ENCODE data around the gene ABO.
"Not testable (repeated sequence)": the region's sequence is repeated elsewhere in the genome, so short reads cannot be mapped to it uniquely, and the experiment has no call there.

The ABO gene

DNA sequence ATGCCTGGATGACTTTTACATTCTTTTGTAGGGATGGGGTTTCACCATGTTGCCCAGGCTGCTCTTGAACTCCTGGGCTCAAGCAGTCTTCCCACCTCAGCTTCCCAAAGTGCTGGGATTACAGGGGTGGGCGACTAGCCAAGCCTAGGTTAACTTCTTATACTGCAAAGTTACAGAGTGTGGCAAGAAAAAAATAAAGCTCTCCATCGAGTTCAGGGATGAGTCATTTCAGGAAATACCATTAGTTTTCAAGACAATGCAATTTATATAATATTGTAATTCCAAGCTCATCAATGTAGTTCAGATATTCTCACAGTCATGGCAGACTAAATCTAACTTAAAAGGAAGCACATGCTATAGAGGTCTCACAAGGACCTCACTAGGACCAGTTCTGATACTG, 11.5 kb upstream of the ABO start:
- no peak for DNase-seq (ENCODE audit: low read depth)

DNA sequence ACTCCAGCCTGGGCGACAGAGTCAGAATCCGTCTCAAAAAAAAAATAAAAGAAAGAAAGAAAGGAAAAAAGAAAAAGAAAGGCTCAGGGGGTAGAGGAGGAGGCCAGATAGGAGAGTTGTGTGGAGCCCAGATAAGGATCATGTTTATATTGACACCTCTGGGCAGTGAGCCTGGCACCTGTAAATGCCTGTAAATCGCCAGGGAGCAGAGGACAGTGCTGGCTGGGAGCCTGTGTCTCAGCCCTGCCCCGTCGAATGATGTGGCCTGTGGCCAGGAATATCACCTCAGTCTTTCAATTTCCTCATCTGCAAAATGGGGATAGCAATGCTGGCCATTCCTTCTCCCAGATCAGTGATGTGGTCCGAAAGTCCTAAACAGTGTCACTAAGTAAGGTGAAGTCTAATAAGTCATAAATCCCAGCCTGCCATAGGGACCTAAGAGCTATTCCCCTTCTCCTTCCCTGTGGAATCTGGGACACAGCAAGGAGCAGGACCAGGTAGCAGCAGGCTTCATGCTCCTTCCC, 10.3 kb upstream of the ABO start:
- DNase-seq (ENCODE audit: low read depth), result no peak

DNA sequence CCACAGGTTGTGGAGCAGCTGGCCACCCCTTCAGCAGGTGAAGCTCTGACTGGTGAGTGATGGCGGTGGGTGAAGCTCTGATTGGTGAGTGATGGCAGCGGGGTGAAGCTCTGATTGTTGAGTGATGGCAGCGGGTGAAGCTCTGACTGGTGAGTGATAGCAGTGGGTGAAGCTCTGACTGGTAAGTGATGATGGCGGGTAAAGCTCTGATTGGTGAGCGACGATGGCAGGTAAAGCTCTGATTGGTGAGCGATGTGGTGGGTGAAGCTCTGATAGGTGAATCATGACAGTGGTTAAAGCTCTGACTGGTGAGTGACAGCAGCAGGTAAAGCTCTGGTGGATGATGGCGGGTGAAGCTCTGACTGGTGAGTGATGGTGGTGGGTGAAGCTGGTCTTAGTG, 9.4 kb upstream of the ABO start:
- DNase-seq (ENCODE audit: low read depth), result no peak

GRCh38 chr9:133283255-133284032, 8.4 kb upstream of the ABO start:
- not testable (repeated sequence) for DNase-seq (ENCODE audit: low read depth)

DNA sequence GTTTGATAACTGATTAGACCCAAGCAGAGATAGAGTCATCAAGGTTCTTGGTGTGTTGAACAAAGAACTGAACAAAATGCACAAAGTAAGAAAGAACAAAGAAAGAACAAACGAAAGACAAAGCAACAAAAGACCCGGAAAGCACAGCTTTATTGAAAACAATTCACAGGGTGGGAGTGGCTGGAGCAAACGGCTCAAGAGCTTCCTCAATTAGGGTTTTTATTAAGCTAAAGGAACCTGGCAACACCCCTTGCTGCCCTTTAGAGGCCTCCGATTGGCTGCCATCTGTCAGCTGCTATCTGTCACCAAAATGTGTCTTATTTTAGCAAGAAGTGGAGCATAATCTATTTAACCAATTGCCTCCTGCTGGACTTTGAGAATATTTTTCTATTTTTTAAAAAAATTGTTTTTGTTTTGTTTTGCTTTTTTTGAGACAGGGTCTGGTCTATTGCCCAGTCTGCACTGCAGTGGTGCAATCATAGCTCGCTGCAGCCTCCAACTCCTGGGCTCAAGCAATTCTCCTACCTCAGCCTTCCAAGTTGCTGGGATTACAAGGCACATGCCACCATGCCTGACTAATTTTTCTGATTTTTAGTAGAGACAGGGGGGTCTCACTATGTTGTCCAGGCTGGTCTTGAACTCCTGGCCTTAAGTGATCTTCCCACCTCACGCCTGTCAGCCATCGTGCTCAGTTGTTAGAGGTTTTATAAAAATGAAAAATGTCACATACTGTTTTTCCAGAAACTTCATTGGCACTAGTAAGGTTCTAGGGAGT, 7.7 kb upstream of the ABO start:
- no peak for DNase-seq (ENCODE audit: low read depth)

DNA sequence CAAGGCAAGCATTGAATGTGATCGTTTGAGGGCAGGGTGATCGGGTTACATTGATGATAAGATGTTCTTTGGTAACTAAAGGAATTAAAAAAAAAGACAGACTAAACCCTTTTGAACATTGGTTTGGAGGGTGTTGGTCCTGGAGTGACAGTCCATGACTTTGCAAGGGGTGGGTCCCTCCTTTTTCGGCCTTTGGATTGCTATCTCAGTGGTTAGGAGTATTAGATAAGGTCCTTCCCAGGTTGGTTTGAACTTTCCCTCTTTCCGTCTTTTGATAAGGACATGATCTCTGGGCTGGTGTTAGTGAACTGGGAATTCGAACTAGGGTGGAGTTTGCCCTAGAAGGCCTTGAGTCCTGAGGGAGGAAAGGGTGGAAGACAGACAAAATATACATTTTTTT, 5.4 kb upstream of the ABO start:
- DNase-seq (ENCODE audit: low read depth), result no peak

GRCh38 chr9:133278161-133279114, 3.4 kb upstream of the ABO start:
- no peak for DNase-seq (ENCODE audit: low read depth)

DNA sequence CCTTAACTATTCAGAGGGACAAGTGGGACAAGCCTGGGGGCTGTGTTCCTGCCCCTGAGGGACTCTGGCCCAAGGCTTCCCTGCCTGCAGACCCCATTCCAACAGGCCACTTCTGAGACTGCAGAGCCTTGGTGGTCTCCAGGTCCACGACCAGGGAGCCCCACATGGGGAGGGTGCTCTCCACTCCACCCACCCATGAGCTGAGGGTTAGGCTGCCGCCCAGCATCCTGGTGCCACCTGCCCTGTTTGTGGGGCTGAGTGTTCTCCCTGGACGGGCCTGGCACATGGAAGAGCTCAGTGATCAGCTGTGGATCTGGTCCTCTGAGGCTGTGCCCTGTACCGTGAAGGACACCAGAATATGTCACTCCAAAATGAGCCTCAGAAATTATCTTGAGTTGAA, 2.5 kb upstream of the ABO start:
- no peak for DNase-seq (ENCODE audit: low read depth)

DNA sequence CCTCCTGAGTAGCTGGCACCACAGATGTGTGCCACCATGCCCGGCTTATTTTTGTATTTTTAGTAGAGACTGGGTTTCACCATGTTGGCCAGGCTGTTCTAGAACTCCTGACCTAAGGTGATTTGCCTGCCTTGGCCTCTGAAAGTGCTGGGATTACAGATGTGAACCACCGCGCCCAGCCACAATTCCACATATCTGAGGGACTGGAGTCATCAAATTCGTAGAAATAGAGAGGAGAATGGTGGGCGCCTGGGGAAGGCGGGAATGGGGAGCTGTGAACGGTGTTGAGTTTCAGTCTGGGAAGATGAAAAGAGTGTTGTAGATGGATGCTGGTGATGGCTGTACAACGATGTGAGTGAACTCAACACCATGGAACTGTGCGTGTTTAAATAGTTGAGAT, 1.9 kb upstream of the ABO start:
- DNase-seq (ENCODE audit: low read depth), result no peak

- no peak for DNase-seq (ENCODE audit: low read depth)
Measured at GRCh38 chr9:133276001-133276884, 1.2 kb upstream of the ABO start.

DNA sequence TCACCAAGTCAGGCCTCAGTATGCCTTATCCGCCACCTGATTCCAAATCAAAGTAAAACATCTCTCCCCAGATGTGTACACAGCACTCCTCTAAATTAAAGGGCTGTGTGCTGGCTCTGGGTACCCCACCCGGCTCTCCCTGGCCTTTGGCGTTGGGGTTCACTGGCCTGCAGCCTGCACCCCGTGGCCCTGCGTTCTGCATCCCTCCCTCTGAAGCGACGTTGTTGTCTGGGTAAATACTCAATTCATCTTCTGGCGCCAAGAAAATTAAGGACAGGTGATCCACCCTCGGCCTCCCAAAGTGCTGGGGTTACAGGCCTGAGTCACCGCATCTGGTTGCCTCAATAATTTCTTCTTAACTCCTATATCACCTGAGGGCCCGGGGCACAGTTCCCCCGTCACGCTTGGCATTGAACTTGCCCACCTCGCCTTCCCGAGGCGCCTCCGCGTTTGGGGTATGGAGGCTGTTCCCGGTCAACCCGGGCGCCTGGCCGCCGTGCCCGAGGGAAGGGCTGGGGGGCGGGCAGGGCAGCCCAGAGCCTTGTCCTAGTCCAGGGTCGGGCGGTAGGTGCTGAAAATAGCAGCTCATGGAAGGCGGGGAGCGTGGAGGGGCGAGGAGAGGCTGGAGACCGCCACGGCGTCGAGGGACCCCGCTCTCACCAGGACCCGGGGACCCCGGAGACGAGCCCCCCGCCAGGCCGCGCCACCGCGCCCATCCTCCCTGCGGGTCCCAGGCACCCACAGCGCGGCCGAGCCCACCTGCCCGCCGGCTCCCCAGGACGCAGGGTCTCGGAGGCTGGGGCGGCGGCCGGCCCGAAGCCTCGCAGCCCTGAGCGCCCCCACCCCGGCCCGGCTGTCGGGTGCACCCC, 531 bp downstream of the ABO start:
- no peak for DNase-seq (ENCODE audit: low read depth)

GRCh38 chr9:133273819-133274218, 1.2 kb downstream of the ABO start:
- DNase-seq (ENCODE audit: low read depth), result no peak

DNA sequence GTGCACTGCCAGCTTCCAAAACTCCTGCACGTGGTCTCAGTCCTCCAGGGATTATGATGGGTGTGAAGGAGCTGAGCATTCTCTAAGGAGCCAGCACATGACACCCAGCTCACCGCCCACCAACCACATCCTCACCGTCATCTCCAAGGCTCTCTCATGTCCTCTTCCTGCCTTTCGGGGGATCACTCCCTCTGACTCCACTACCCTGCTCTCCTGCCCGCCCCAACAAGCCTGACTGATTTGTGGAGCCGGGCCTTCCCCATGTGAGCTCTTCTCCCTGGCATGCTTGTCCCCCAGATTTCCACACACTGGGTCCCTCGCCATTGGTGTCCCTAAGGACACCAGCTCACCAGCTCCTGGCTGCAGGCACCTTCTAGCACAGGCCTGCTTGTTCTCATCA, 1.9 kb downstream of the ABO start:
- no peak for DNase-seq (ENCODE audit: low read depth)

- no peak for DNase-seq (ENCODE audit: low read depth)
Measured at GRCh38 chr9:133269537-133270362, 5.3 kb downstream of the ABO start.

- DNase-seq (ENCODE audit: low read depth), result not testable (repeated sequence)
Measured at GRCh38 chr9:133269136-133269535, 5.9 kb downstream of the ABO start.

DNA sequence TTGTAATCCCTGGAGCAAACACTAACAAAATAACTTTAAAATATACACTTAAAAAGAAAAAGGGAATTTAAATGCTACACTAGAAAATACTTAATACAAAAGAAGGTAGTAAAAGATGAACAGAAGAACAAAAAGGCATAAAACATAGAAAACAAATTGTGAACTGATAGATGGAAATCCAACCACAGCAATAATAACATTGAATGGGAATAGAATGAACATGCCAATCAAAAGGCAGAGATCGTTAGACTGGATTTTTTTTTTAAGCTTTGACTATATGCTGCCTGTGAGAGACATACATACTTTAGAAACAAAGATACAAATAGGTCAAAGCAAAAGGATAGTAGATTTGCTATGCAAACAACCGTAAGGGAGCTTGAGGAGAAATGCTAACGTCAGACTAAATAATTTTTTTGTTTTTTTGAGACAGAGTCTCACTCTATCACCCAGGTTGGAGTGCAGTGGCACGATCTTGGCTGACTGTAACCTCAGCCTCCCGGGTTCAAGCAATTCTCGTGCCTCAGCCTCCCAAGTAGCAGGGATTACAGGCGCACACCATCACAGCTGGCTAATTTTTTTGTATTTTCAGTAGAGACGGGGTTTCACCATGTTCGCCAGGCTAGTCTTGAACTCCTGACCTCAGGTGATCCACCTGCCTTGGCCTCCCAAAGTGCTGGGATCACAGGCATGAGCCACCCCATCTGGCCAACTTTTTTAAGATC, 6.5 kb downstream of the ABO start:
- DNase-seq (ENCODE audit: low read depth), result no peak

DNA sequence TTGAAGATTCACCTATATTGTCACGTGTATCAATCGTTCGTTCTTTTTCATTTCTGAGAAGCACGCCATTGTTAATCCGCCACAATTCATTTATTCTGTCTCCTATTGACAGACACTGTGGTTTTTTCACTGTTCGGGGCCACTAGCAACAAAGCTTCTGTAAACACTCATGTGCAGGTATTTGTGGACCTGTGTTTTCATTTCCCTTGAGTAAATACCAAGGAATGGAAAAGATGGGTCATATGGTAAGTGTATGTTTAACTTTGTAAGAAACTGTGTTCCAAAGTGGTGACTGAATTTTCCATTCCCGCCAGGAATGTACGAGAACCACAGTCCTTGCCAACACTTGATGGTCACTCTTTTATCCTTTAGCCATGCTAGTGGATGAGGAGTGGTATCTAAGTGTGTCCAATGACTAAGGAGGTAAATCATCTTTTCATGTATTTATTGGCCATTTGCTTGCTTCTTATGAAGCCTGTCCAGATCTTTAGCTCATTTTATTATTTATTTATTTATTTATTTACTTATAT, 10.7 kb downstream of the ABO start:
- DNase-seq (ENCODE audit: low read depth), result no peak

DNA sequence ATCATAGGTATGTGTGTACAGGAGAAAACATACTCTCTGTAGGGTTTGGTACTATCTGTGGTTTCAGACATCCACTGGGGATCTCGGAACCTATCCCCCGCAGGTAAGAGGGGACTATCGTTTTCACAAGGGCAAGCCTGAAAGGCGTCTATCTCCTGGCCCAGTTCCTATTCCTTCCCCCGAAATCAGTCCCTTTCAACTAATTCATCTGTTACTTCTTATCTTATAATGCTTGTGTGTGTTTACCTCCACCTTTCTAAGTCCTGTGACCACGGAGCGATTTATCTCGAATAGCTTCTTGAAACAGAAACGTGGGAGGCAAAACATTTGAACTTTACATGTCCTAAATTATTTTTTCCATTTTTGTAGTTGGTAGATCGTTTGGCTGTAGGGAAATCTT, 11.4 kb downstream of the ABO start:
- no peak for DNase-seq (ENCODE audit: low read depth)
